HepG2 (cell line): ENCODE measurements around the gene CD44.

Experiments
- CHCHD3 ChIP-seq: sonication (generic); formaldehyde crosslinking; IDR thresholded peaks from 2 replicates; pipeline ENCODE4 v1.8.0; 2022; ENCODE audit warnings: mild to moderate bottlenecking, missing genetic modification reagents, moderate library complexity
- CTCF ChIP-seq: sonication (generic); formaldehyde crosslinking; IDR thresholded peaks from 2 replicates; pipeline ENCODE4 v1.5.0; 2020; ENCODE audit warnings: mild to moderate bottlenecking, missing genetic modification reagents, moderate library complexity
- ELF4 ChIP-seq: sonication (generic); formaldehyde crosslinking; IDR thresholded peaks from 2 replicates; pipeline ENCODE4 v1.5.0; 2020; ENCODE audit warnings: missing genetic modification reagents, mild to moderate bottlenecking, moderate library complexity, borderline replicate concordance
- EP300 ChIP-seq, 3 experiments: sonication (generic) in 1 of 3; formaldehyde crosslinking in 1 of 3; IDR thresholded peaks; 2 replicates each; pipeline versions ENCODE4 v1.5.1 to v1.6.1; 2011 to 2020; ENCODE audit warnings: low read depth in 2 of 3, low read length in 2 of 3, borderline replicate concordance in 1 of 3, improper control_type of control experiment in 1 of 3, mild to moderate bottlenecking in 1 of 3, missing genetic modification reagents in 1 of 3, moderate library complexity in 1 of 3
- MXI1 ChIP-seq: IDR thresholded peaks from 3 replicates; pipeline ENCODE4 v1.6.1; 2012; ENCODE audit warnings: low read depth, low read length, inconsistent platforms, borderline replicate concordance
- NFYB ChIP-seq: sonication (generic); formaldehyde crosslinking; IDR thresholded peaks from 2 replicates; pipeline ENCODE4 v1.4.0; 2020; ENCODE audit warnings: missing genetic modification reagents
- SAFB2 ChIP-seq: sonication (generic); formaldehyde crosslinking; IDR thresholded peaks from 2 replicates; pipeline ENCODE4 v1.5.1; 2020; ENCODE audit warnings: missing genetic modification reagents, low read depth, mild to moderate bottlenecking, borderline replicate concordance
- TF ChIP-seq, protein P1 (sequence below): sonication (generic); formaldehyde crosslinking; IDR thresholded peaks from 2 replicates; pipeline ENCODE4 v1.4.0; 2020; ENCODE audit warnings: missing genetic modification reagents
- TF ChIP-seq, protein P2 (sequence below): sonication (generic); formaldehyde crosslinking; IDR thresholded peaks from 2 replicates; pipeline ENCODE4 v1.4.0; 2020; ENCODE audit warnings: missing genetic modification reagents
- TF ChIP-seq, protein P3 (sequence below), 2 experiments: IDR thresholded peaks; 2 replicates each; pipeline ENCODE4 v1.6.1; 2011 to 2012; ENCODE audit warnings: low read length in 2 of 2, borderline replicate concordance in 1 of 2, low read depth in 1 of 2, mild to moderate bottlenecking in 1 of 2, moderate library complexity in 1 of 2
- TF ChIP-seq, protein P4 (sequence below): sonication (generic); formaldehyde crosslinking; IDR thresholded peaks from 2 replicates; pipeline ENCODE4 v1.5.0; 2020; ENCODE audit warnings: mild to moderate bottlenecking, missing genetic modification reagents, borderline replicate concordance

GRCh38 chr11:35236667-35237003 lies 97.7 kb downstream of the CD44 start:
- TF ChIP-seq, protein P1, sequence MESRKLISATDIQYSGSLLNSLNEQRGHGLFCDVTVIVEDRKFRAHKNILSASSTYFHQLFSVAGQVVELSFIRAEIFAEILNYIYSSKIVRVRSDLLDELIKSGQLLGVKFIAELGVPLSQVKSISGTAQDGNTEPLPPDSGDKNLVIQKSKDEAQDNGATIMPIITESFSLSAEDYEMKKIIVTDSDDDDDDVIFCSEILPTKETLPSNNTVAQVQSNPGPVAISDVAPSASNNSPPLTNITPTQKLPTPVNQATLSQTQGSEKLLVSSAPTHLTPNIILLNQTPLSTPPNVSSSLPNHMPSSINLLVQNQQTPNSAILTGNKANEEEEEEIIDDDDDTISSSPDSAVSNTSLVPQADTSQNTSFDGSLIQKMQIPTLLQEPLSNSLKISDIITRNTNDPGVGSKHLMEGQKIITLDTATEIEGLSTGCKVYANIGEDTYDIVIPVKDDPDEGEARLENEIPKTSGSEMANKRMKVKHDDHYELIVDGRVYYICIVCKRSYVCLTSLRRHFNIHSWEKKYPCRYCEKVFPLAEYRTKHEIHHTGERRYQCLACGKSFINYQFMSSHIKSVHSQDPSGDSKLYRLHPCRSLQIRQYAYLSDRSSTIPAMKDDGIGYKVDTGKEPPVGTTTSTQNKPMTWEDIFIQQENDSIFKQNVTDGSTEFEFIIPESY: no peak
- TF ChIP-seq EP300 (IDR thresholded peaks at IDR 0.05; ENCODE audit: low read depth in 2 of 2, low read length in 2 of 2) (no peak), EP300 (CRISPR knock-in tag; IDR thresholded peaks at IDR 0.05; ENCODE audit: borderline replicate concordance) (no peak), SAFB2 (no peak), MXI1 (no peak), CHCHD3 (no peak), CTCF (no peak), ELF4 (CRISPR knock-in tag) (no peak), NFYB (no peak)
- TF ChIP-seq, protein P2, sequence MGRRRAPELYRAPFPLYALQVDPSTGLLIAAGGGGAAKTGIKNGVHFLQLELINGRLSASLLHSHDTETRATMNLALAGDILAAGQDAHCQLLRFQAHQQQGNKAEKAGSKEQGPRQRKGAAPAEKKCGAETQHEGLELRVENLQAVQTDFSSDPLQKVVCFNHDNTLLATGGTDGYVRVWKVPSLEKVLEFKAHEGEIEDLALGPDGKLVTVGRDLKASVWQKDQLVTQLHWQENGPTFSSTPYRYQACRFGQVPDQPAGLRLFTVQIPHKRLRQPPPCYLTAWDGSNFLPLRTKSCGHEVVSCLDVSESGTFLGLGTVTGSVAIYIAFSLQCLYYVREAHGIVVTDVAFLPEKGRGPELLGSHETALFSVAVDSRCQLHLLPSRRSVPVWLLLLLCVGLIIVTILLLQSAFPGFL: no peak
- TF ChIP-seq, protein P3, sequence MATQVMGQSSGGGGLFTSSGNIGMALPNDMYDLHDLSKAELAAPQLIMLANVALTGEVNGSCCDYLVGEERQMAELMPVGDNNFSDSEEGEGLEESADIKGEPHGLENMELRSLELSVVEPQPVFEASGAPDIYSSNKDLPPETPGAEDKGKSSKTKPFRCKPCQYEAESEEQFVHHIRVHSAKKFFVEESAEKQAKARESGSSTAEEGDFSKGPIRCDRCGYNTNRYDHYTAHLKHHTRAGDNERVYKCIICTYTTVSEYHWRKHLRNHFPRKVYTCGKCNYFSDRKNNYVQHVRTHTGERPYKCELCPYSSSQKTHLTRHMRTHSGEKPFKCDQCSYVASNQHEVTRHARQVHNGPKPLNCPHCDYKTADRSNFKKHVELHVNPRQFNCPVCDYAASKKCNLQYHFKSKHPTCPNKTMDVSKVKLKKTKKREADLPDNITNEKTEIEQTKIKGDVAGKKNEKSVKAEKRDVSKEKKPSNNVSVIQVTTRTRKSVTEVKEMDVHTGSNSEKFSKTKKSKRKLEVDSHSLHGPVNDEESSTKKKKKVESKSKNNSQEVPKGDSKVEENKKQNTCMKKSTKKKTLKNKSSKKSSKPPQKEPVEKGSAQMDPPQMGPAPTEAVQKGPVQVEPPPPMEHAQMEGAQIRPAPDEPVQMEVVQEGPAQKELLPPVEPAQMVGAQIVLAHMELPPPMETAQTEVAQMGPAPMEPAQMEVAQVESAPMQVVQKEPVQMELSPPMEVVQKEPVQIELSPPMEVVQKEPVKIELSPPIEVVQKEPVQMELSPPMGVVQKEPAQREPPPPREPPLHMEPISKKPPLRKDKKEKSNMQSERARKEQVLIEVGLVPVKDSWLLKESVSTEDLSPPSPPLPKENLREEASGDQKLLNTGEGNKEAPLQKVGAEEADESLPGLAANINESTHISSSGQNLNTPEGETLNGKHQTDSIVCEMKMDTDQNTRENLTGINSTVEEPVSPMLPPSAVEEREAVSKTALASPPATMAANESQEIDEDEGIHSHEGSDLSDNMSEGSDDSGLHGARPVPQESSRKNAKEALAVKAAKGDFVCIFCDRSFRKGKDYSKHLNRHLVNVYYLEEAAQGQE (IDR thresholded peaks at IDR 0.05; ENCODE audit: borderline replicate concordance in 1 of 2, low read depth in 1 of 2, low read length in 2 of 2): no peak
- TF ChIP-seq, protein P4, sequence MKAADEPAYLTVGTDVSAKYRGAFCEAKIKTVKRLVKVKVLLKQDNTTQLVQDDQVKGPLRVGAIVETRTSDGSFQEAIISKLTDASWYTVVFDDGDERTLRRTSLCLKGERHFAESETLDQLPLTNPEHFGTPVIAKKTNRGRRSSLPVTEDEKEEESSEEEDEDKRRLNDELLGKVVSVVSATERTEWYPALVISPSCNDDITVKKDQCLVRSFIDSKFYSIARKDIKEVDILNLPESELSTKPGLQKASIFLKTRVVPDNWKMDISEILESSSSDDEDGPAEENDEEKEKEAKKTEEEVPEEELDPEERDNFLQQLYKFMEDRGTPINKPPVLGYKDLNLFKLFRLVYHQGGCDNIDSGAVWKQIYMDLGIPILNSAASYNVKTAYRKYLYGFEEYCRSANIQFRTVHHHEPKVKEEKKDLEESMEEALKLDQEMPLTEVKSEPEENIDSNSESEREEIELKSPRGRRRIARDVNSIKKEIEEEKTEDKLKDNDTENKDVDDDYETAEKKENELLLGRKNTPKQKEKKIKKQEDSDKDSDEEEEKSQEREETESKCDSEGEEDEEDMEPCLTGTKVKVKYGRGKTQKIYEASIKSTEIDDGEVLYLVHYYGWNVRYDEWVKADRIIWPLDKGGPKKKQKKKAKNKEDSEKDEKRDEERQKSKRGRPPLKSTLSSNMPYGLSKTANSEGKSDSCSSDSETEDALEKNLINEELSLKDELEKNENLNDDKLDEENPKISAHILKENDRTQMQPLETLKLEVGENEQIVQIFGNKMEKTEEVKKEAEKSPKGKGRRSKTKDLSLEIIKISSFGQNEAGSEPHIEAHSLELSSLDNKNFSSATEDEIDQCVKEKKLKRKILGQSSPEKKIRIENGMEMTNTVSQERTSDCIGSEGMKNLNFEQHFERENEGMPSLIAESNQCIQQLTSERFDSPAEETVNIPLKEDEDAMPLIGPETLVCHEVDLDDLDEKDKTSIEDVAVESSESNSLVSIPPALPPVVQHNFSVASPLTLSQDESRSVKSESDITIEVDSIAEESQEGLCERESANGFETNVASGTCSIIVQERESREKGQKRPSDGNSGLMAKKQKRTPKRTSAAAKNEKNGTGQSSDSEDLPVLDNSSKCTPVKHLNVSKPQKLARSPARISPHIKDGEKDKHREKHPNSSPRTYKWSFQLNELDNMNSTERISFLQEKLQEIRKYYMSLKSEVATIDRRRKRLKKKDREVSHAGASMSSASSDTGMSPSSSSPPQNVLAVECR (CRISPR knock-in tag): no peak
